Naive thymus-derived CD4-positive, alpha-beta T cell (primary cell): ENCODE data around the gene ZMAT5. TPM values are rescaled to one million over a fixed set of nuclear protein-coding genes. Genes with fewer than 3 reads are reported as not detected.

Source experiments
- ATAC-seq: fragments of 150-1000 bp; cut with Tn5 transposase; 2 replicates; pipeline ENCODE4 v1.10.0; 2021; ENCODE audit warnings: mild to moderate bottlenecking, moderate library complexity
- CTCF ChIA-PET: fragments of 350-600 bp; sonication (Branson Sonifier 250); formaldehyde crosslinking; loops from one replicate; lab custom pipeline; 2021; ENCODE audit warnings: antibody characterized with exemption; lab: Charles Lee
- POLR2A ChIA-PET: fragments of 350-600 bp; sonication (Branson Sonifier 250); formaldehyde crosslinking; loops from one replicate; lab custom pipeline; 2021; ENCODE audit warnings: antibody characterized with exemption, inconsistent platforms; lab: Charles Lee
- DNase-seq, 9 donors: peaks; one replicate each; pipeline versions ENCODE4 v3.0.0 to v3.0.0-alpha.2; 2020 to 2022; ENCODE audit warnings: mixed read lengths in 1 of 9
- H3K27ac ChIP-seq: one replicate; pipeline ENCODE4 v1.7.0; 2013; ENCODE audit warnings: mild to moderate bottlenecking, low read depth, low read length, moderate library complexity
- H3K27me3 ChIP-seq, 2 donors: one replicate each; pipeline ENCODE4 v1.7.0; 2013; ENCODE audit warnings: low read length in 2 of 2, mild to moderate bottlenecking in 2 of 2, moderate library complexity in 2 of 2; ENCODE audit not compliant: control insufficient read depth in 2 of 2, insufficient read depth in 2 of 2
- H3K36me3 ChIP-seq, 3 experiments: 1 replicate in 2 of 3; 2 replicates in 1 of 3; pipeline ENCODE4 v1.7.0; 2013; ENCODE audit warnings: low read length in 3 of 3, mild to moderate bottlenecking in 3 of 3, moderate library complexity in 1 of 3; ENCODE audit not compliant: insufficient read depth in 3 of 3, control insufficient read depth in 2 of 3
- H3K4me1 ChIP-seq, 2 donors: one replicate each; pipeline ENCODE4 v1.7.0; 2013; ENCODE audit warnings: low read length in 2 of 2, mild to moderate bottlenecking in 2 of 2, moderate library complexity in 1 of 2; ENCODE audit not compliant: control insufficient read depth in 2 of 2, insufficient read depth in 2 of 2
- H3K4me3 ChIP-seq: 2 replicates; pipeline ENCODE4 v1.7.0; 2013; ENCODE audit warnings: mild to moderate bottlenecking, low read length
- H3K9me3 ChIP-seq, 3 experiments: 1 replicate in 2 of 3; 2 replicates in 1 of 3; pipeline ENCODE4 v1.7.0; 2013; ENCODE audit warnings: low read length in 3 of 3; ENCODE audit not compliant: control insufficient read depth in 2 of 3
- H3K27ac Mint-ChIP-seq, 9 donors: one replicate each; pipeline ENCODE4 v1.8.0; 2020 to 2022; ENCODE audit warnings: mixed read lengths in 9 of 9, mild to moderate bottlenecking in 8 of 9, moderate library complexity in 5 of 9, inconsistent platforms in 2 of 9
- H3K27me3 Mint-ChIP-seq, 5 donors: one replicate each; pipeline ENCODE4 v1.8.0; 2021 to 2022; ENCODE audit warnings: mixed read lengths in 5 of 5, mild to moderate bottlenecking in 1 of 5
- H3K36me3 Mint-ChIP-seq, 5 donors: one replicate each; pipeline ENCODE4 v1.8.0; 2020 to 2022; ENCODE audit warnings: mixed read lengths in 5 of 5, mild to moderate bottlenecking in 3 of 5, inconsistent platforms in 1 of 5
- H3K4me1 Mint-ChIP-seq, 7 donors: one replicate each; pipeline ENCODE4 v1.8.0; 2020 to 2022; ENCODE audit warnings: mixed read lengths in 7 of 7, mild to moderate bottlenecking in 3 of 7, inconsistent platforms in 1 of 7
- H3K4me3 Mint-ChIP-seq, 10 donors: one replicate each; pipeline ENCODE4 v1.8.0; 2020 to 2022; ENCODE audit warnings: mild to moderate bottlenecking in 10 of 10, mixed read lengths in 10 of 10, moderate library complexity in 6 of 10, inconsistent platforms in 2 of 10
- H3K9me3 Mint-ChIP-seq, 11 donors: one replicate each; pipeline ENCODE4 v1.8.0; 2020 to 2022; ENCODE audit warnings: mixed read lengths in 11 of 11, mild to moderate bottlenecking in 4 of 11, inconsistent platforms in 1 of 11, moderate library complexity in 1 of 11
- intact Hi-C, 2 donors: fragments of 100-400 bp; cut with micrococcal nuclease; formaldehyde crosslinking; loops; one replicate each; pipeline ENCODE4 v1.15.1; 2023
- polyA plus RNA-seq, 2 donors: library from polyadenylated mRNA; unstranded; fragments of 300-500 nt; fragmentation: Illumina TruSeq; gene quantifications; one replicate each; pipeline ENCODE4 v1.2.3, GENCODE V29; 2021
- total RNA-seq, 6 experiments: library from RNA in 5 of 6; stranded (reverse) in 5 of 6; gene quantifications; 1 replicate in 5 of 6; 2 replicates in 1 of 6; pipeline ENCODE4 v1.2.3 and lab custom pipeline; 2021 to 2026

The ZMAT5 gene
- total and polyA plus RNA-seq, 7 experiments from 2014 or later = 12.9 to 55.0 (median 14.9) TPM

- Mint-ChIP-seq H3K4me1 (no peaks in the 10 kb centered on the region), H3K27me3 (no peaks in the 10 kb centered on the region), H3K9me3 (no peaks in the 10 kb centered on the region), H3K27ac (no peak overlapping the region), H3K4me3 (no peak overlapping the region), H3K36me3 (peaks cover 8 to 51% (median 14%) of the 10 kb centered on the region in 5 donors)
- Histone ChIP-seq H3K4me1 (no peaks in the 10 kb centered on the region), H3K36me3 (peaks cover 0 to 80% (median 8%) of the 10 kb centered on the region in 3 experiments), H3K4me3 (no peak overlapping the region), H3K9me3 (no peaks in the 10 kb centered on the region), H3K27me3 (no peaks in the 10 kb centered on the region), H3K27ac (no peak overlapping the region)
- DNase-seq (no peak), ATAC-seq (no peak)
- ChIA-PET CTCF (no interaction called here), POLR2A (no interaction called here)
- intact Hi-C loops = no loop called here
These were observed 23.3 kb upstream of the ZMAT5 start for GRCh38 chr22:29790061-29790460.

- H3K36me3 Mint-ChIP-seq = peaks cover 5 to 51% (median 14%) of the 10 kb centered on the region in 5 donors
- no peaks in the 10 kb centered on the region for H3K27me3 Mint-ChIP-seq
- H3K4me1 ChIP-seq = no peaks in the 10 kb centered on the region
- ChIA-PET POLR2A (interaction anchor here (0.6 kb wide), 1 partner anchor 9 kb away, joined by 3 read pairs; no protein-coding TSS in a partner anchor), CTCF (no interaction called here)
- H3K27me3 ChIP-seq = no peaks in the 10 kb centered on the region
- no peak overlapping the region for H3K4me3 ChIP-seq
- no peak overlapping the region for H3K27ac ChIP-seq
- intact Hi-C loops = no loop called here
- no peak for ATAC-seq
- H3K9me3 Mint-ChIP-seq = peaks cover 0 to 2% (median 0%) of the 10 kb centered on the region in 11 donors
- H3K9me3 ChIP-seq = no peaks in the 10 kb centered on the region
- no peak overlapping the region for H3K4me3 Mint-ChIP-seq
- no peak for DNase-seq
- H3K36me3 ChIP-seq = peaks cover 0 to 68% (median 8%) of the 10 kb centered on the region in 3 experiments
- peak overlapping the region in 1 of 9 donors; percentile 52 for H3K27ac Mint-ChIP-seq
- H3K4me1 Mint-ChIP-seq = peaks cover 0 to 4% (median 0%) of the 10 kb centered on the region in 7 donors
These were observed 21.8 kb upstream of the ZMAT5 start for GRCh38 chr22:29788339-29789279.

- peak overlapping the region in 1 of 9 donors; percentile 22 for H3K27ac Mint-ChIP-seq
- no peak overlapping the region for H3K4me3 Mint-ChIP-seq
- ChIA-PET POLR2A (no interaction called here), CTCF (no interaction called here)
- no peaks in the 10 kb centered on the region for H3K9me3 ChIP-seq
- peaks cover 0 to 56% (median 3%) of the 10 kb centered on the region in 3 experiments for H3K36me3 ChIP-seq
- H3K36me3 Mint-ChIP-seq = peaks cover 5 to 43% (median 14%) of the 10 kb centered on the region in 5 donors
- H3K4me3 ChIP-seq = no peak overlapping the region
- H3K27ac ChIP-seq = no peak overlapping the region
- H3K4me1 ChIP-seq = no peaks in the 10 kb centered on the region
- peaks cover 0 to 4% (median 0%) of the 10 kb centered on the region in 7 donors for H3K4me1 Mint-ChIP-seq
- no peaks in the 10 kb centered on the region for H3K27me3 ChIP-seq
- no peaks in the 10 kb centered on the region for H3K27me3 Mint-ChIP-seq
- intact Hi-C loops = no loop called here
- ATAC-seq (no peak), DNase-seq (no peak)
- peaks cover 0 to 2% (median 0%) of the 10 kb centered on the region in 11 donors for H3K9me3 Mint-ChIP-seq
These were observed 20.7 kb upstream of the ZMAT5 start for GRCh38 chr22:29787371-29787980.

GRCh38 chr22:29786031-29786430 is 19.2 kb upstream of the ZMAT5 start:
- peaks cover 0 to 42% (median 0%) of the 10 kb centered on the region in 3 experiments for H3K36me3 ChIP-seq
- no peak for DNase-seq
- ATAC-seq = no peak
- Mint-ChIP-seq H3K27ac (no peak overlapping the region), H3K36me3 (peaks cover 5 to 33% (median 12%) of the 10 kb centered on the region in 5 donors), H3K4me1 (peaks cover 0 to 4% (median 0%) of the 10 kb centered on the region in 7 donors), H3K9me3 (peaks cover 0 to 2% (median 0%) of the 10 kb centered on the region in 11 donors), H3K27me3 (no peaks in the 10 kb centered on the region), H3K4me3 (no peak overlapping the region)
- no peaks in the 10 kb centered on the region for H3K27me3 ChIP-seq
- H3K4me1 ChIP-seq = no peaks in the 10 kb centered on the region
- no peaks in the 10 kb centered on the region for H3K9me3 ChIP-seq
- CTCF ChIA-PET = no interaction called here
- H3K27ac ChIP-seq = no peak overlapping the region
- H3K4me3 ChIP-seq = no peak overlapping the region
- intact Hi-C loops = no loop called here
- POLR2A ChIA-PET = no interaction called here

GRCh38 chr22:29784451-29785361 is 17.9 kb upstream of the ZMAT5 start:
- H3K4me3 Mint-ChIP-seq = no peak overlapping the region
- peaks cover 0 to 4% (median 0%) of the 10 kb centered on the region in 7 donors for H3K4me1 Mint-ChIP-seq
- peaks cover 0 to 28% (median 9%) of the 10 kb centered on the region in 5 donors for H3K36me3 Mint-ChIP-seq
- Histone ChIP-seq H3K4me1 (no peaks in the 10 kb centered on the region), H3K4me3 (no peak overlapping the region), H3K27ac (no peak overlapping the region), H3K36me3 (peaks cover 0 to 29% (median 0%) of the 10 kb centered on the region in 3 experiments), H3K27me3 (no peaks in the 10 kb centered on the region), H3K9me3 (no peaks in the 10 kb centered on the region)
- no peak for ATAC-seq
- intact Hi-C loops = no loop called here
- POLR2A ChIA-PET = no interaction called here
- CTCF ChIA-PET = no interaction called here
- H3K9me3 Mint-ChIP-seq = peaks cover 0 to 2% (median 0%) of the 10 kb centered on the region in 11 donors
- H3K27me3 Mint-ChIP-seq = no peaks in the 10 kb centered on the region
- H3K27ac Mint-ChIP-seq = no peak overlapping the region
- DNase-seq = no peak
